Measurements from ENCODE around the gene ABCC2.
A peak's percentile ranks its signal among the peaks of the same experiment; 100 is the strongest.
"Not testable (repeated sequence)": the region's sequence is repeated elsewhere in the genome, so short reads cannot be mapped to it uniquely, and the experiment has no call there.

The ABCC2 gene

DNA sequence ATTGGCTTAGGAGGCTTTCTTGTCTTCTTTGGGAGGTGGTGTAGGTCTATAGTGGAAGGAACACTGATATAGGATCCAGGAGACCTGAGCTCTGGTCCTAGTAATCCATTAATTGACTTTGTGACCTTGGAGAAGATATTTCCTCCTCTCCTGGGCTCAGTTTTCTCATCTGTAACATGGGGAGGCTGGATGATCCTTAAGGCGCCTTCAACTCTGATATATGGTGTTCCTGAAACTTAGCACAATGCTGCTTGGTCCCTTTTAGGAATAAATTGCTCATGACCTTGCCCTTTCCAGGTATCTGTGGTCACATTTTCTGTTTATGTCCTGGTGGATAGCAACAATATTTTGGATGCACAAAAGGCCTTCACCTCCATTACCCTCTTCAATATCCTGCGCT, 25.3 kb downstream of the ABCC2 start:
- DNase-seq (ENCODE audit: low read depth, low spot score): no peak

DNA sequence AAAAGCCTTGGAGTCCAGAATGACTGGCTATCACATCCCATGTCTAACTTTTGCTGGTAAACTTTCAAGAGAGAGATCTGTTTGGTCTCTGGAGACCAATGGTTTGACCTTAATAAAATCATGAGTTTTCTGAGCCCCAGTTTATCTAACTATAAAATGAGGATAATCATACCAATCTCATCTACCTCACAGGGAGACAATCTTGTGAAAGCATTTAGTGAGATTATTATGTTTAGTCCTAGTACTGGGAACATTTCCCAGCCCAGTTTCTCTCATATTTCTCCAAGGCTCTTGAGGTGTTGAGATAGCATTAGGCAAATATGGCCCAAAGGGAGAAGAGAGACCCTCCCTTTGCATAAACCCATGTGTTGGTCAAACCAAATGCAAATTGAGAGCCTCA, 25.8 kb downstream of the ABCC2 start:
- DNase-seq (ENCODE audit: low read depth, low spot score): no peak

DNA sequence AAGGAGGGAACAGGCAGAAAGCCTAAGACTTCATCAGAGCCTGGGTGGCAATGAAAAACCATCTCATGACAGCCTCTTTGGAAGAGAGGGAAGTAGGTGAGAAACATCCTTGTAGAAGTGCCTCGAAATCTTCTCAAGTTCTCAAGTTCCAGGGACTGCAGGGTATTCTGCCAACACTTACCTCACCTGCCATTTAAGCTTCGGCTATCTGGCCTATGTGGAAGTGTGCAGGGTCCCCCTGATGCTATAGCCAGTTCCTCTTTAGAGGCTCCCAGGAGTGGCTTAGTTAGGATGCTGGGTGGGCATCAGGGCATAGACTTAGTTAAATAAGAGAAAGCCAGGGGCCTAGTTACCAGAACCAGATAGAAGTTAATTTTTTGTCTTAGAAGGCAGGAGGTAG, 27.0 kb downstream of the ABCC2 start:
- no peak for DNase-seq (ENCODE audit: low read depth, low spot score)

DNA sequence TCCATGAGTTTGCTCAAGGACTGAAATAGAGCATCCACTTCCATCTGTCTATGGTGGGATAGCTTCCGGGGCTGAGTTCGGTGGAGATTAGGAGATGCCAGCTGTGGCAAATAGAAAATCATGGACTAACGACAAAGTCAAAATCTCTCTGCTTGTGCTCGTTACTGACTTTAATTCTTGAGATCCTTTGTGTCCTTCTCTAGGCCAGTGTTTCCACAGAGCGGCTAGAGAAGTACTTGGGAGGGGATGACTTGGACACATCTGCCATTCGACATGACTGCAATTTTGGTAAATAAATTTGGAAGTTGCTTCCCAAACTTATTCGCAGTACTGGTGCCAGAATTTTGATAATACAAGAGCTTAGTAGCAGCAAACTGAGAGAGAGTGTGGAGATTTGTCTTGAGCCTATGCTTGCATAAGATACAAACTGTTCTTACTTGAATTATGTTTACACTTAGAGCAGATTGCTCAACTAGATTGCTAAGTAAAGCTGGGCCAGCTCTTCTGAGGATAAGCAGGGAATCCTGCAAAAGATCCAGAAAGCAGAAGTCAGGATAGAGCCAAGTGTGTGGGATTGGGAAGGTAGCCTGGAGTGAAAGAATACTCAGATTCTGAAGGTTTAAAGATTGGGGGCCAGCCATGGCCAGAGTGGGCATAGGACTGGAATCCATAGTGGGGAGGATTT, 27.6 kb downstream of the ABCC2 start:
- no peak for DNase-seq (ENCODE audit: low read depth, low spot score)

DNA sequence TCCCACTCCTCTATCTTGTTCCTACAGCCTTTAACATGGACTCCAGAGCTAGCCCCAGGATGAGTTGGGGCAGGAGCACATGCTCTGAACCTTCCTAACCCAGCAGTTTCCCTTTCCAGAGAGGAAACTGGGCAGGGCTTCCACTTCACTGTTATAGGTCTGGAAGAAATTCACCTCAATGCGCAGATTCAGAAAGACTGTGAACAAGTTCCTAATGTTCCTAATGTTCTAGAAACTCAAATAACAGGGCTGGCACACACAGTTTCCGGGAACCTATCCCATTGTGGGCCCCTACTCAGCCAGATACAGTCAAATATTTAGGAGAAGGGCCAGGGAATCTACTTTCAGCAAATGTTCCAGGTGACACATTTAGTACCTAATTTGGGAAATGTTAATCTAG, 29.7 kb downstream of the ABCC2 start:
- DNase-seq (ENCODE audit: low read depth, low spot score): no peak

DNA sequence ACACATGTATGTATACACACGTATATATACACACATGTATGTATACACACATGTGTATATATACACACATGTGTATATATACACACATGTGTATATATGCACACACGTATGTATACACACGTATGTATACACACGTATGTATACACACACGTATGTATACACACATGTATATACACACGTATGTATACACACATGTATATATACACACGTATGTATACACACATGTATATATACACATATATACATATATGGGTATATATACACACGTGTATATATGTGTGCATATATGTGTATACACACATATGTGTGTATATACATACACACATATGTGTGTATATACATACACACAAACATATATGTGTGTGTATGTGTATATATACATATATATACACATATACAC, 31.7 kb downstream of the ABCC2 start:
- no peak for DNase-seq (ENCODE audit: low read depth, low spot score)

DNA sequence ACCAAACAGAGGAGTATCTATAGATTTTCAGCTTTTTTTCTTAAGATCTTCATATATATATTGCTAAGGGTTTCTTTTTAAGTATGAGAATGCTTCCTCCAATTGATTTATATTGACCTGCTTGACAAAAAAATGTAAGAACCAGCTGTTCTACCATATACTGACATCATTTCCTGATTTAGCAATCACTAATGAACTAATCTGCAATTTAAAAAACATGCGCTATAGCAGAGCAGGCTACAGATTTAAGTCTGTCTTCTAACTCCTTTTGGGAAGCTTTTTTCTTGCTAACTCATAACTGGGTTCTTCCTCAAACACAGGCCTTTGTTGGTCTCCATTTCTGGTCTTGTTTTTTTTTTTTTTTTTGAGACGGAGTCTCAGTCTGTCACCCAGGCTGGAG, 33.2 kb downstream of the ABCC2 start:
- no peak for DNase-seq (ENCODE audit: low read depth, low spot score)

DNA sequence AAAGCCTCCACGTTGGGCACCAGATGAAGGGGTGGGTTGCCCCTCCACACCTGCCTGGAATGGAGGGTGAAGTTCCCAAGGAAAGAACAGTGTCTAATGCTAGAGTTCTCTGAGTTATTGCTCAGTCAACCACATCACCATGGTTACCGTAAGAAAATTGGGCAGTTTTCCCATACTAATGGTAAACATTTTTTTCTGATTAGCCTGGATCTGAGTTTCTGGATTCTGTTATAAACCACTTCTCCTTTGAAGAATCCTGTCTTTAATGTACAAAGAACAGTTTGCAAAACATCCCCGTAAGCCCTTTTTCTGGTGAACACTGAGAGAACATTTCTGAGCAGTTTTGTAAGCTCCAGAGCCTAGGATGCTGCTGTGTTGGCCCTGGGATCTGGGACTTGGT, 45.5 kb downstream of the ABCC2 start:
- DNase-seq (ENCODE audit: low read depth, low spot score): no peak

DNA sequence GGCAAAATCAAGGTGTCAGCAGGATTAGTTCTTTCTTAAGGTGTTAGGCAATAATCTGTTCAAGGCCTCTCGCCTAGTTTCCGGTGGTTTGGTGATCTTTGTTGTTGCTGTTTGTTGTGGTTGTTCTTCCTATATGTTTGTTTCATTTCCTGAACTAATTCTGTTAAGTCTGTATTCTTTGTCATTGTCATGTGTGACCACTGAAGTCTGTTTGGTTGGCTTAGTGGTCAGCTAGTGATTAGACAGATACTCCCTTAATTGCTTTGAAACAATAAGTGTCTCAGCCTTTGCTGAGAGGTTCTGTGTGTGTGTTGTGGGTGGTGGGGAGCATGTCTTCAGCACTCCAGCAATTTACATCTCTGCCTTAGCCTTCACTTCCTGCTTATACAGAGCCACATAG, 46.0 kb downstream of the ABCC2 start:
- DNase-seq (ENCODE audit: low read depth, low spot score): no peak

DNA sequence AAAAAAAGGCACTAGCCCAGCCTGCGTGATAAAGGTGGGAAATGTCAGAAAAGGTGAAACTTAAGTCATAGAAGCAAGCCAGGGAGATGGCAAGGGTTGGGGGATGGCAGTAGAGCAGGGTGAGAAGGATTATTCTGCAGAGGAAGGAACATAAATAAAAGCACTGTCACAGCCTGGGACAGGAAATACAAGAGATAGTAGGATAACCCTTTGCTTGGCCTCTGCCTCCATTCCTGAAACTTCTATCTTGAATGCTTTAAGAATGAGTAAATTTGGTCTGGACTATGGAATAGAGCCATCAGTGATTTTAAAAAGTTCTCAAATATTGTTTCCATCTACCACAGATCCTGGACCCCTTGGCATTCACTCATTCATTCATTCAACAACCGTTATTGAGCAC, 50.0 kb downstream of the ABCC2 start:
- DNase-seq (ENCODE audit: low read depth, low spot score): no peak

DNA sequence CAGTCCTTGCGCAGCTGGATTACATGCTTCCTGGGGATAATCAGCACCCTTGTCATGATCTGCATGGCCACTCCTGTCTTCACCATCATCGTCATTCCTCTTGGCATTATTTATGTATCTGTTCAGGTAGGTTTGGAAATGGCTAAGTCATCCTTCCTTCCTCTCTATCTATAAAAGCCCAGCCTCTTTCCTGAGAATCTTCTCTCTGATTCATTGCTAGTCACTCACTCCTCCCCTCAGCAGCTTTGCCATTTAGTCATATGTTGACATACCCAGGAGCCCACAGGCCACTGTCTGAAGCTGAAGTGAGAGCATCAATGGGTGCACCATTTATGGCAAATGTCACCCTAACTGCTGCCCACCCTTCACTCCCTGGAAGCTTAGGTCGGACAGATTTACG, 52.0 kb downstream of the ABCC2 start:
- DNase-seq (ENCODE audit: low read depth, low spot score): no peak

DNA sequence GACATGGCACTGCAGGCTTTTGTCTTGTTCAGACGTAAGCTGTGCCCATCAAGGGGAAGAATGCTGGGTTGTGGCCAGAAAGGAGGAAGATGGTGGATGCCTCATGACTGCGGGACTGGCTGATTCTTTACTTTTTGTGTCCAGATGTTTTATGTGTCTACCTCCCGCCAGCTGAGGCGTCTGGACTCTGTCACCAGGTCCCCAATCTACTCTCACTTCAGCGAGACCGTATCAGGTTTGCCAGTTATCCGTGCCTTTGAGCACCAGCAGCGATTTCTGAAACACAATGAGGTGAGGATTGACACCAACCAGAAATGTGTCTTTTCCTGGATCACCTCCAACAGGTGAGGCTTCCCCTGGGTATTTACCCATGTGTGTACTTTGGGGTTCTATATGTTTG, 53.5 kb downstream of the ABCC2 start:
- no peak for DNase-seq (ENCODE audit: low read depth, low spot score)

DNA sequence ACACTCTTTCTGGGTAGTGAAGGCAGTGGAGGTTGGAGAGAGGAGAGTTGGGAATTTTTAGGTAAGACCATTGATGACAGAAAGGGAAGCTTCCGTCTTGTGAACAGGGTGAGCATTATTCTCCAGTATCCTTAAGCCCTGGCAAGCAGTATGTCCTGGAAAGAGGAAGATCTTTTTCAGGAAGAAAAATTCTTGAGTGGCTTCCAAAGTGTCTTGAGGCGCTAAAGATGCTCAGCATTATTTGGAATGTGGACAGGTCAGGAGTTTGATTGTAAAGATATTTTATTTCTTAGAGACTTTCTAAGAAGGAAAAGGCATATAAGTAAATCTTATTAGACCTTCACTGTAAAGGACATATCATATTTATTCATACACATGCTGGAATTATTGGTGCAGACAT, 54.3 kb downstream of the ABCC2 start:
- no peak for DNase-seq (ENCODE audit: low read depth, low spot score)

DNA sequence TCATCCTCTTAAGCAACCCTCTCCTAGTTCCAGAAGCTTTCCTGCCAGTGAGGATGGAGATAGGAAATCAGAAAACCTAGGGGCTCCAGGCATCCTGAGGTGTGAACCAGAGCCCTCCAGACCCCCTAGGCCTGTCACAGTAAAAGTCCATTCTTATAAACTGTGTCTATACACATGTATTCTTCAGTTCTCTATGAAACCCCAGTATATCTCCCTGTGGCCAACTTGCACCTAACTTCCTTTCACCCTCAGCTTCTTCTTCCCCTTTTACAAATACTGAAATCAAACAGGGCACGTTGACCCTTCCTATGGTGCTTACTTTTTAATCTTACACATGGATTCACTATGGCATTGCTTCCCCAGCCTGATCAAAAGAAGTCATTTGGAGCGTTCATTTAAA, 58.4 kb downstream of the ABCC2 start:
- DNase-seq (ENCODE audit: low read depth, low spot score): not testable (repeated sequence)

DNA sequence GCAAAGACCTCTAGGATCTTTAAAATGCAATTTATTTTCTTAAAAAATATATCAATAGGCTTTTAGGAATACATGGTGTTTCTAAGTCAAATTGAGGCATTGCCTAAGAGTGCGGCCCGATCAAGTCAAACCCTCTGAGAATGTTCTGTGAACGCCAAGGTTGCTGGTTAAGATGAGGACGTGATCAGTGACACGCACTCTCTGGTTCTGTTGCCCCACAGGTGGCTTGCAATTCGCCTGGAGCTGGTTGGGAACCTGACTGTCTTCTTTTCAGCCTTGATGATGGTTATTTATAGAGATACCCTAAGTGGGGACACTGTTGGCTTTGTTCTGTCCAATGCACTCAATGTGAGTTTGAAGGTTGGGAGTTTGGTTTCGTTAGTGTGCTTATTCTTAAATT, 59.3 kb downstream of the ABCC2 start:
- DNase-seq (ENCODE audit: low read depth, low spot score): no peak

DNA sequence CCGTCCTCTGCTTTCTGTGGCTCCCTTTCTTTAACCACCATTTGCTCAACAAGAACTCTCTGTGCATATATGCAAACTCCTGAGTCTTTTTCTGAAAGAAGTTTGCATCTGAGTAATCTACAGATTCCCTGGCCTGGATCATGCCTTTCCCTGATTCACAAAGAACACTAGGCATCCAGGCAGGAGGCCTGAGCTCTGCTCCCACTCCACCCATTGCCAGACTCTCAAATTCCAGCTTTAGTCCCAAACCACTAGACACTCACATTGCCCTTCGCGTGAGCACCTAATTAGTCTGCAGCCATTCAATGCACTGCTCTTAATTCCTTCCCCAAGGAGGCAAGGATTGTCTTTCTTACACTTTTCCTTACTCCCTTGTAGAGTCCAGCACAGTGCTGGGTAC, 60.9 kb downstream of the ABCC2 start:
- DNase-seq (ENCODE audit: low read depth, low spot score): no peak

DNA sequence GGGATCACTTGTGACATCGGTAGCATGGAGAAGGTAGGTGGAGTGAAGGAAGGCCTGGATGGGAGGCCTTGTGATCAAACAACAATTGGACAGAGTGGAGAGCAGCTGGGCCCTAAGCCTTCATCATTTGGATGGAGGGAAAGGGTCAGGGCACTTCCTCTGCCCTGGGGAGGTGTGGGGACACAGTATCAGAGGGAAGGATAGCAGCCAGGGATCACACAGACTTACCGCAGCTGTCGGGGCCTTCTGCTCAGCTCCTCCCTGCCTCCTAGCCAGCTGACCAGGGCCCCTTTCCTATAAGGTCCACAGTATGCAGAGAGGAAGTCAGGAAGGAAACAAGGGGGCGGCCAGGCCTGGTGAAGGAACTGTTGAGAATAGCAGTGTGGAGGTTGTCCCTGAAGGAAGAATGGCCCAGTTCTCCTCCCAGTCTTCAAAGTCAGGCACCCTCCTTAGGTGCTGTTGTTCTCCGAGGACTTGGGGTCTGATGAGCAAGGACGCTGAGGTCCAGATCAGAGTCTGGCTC, 62.1 kb downstream of the ABCC2 start:
- DNase-seq (ENCODE audit: low read depth, low spot score): no peak

DNA sequence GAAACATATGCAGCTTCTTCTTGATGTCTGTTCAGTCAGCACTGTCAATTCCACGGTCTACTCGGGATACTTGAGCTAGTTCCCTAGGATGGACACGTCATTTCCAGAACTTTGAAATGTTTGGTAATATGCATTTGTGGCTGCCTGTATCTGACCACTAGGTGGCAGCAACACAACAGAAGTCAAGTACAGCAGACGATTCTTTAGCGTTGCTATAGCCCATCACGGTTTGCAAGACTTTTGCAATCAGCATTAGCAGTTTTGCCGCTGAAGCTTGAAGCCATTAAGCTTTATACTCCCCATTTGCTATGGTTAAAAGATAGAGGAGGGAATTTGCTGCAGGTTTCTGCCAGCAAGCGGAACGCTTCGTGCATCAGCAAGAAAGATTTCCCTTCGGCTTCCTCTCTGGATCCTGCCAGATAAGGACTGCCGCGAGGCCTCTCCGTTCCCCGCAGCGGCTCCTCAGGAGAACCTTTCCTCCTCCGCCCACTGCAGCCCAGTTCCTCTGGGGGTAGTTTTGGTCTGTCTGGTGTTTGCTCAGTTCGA, 63.5 kb downstream of the ABCC2 start:
- peak; percentile 83 for DNase-seq (ENCODE audit: low read depth, low spot score)

DNA sequence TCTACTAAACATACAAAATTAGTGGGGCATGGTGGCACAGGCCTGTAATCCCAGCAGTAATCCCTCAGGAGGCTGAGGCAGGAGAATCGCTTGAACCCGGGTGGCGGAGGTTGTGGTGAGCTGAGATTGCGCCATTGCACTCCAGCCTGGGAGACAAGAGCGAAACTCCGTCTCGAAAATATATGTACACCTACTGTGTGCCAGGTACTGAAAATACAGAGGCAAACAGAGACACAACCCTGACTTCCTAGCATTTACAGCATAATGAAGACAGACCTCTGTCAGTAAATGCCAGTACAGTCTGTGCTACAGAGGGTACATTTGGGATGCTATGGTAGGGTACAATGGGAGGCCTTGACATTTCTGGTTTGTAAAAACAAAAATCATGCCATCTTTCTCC, 66.6 kb downstream of the ABCC2 start:
- DNase-seq (ENCODE audit: low read depth, low spot score): no peak

DNA sequence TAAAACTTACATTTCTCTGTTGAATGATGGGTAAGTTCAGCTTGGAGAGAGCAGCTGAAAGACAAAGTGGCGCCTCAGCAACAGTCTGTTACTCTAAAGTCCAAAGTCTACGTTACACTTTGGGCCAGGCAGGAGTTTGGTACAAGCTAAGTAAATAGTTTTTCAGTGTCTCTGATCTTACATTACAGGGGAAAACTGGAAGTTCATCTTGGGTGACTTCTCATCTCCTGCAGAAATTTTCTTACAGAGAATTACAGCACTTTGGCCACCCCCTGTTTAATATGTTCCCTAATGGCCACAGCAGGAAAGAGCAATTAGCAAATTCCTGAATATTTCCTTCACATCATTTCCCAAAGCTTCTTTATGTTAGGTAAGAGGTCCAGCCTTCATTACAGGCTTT, 67.1 kb downstream of the ABCC2 start:
- DNase-seq (ENCODE audit: low read depth, low spot score): no peak

DNA sequence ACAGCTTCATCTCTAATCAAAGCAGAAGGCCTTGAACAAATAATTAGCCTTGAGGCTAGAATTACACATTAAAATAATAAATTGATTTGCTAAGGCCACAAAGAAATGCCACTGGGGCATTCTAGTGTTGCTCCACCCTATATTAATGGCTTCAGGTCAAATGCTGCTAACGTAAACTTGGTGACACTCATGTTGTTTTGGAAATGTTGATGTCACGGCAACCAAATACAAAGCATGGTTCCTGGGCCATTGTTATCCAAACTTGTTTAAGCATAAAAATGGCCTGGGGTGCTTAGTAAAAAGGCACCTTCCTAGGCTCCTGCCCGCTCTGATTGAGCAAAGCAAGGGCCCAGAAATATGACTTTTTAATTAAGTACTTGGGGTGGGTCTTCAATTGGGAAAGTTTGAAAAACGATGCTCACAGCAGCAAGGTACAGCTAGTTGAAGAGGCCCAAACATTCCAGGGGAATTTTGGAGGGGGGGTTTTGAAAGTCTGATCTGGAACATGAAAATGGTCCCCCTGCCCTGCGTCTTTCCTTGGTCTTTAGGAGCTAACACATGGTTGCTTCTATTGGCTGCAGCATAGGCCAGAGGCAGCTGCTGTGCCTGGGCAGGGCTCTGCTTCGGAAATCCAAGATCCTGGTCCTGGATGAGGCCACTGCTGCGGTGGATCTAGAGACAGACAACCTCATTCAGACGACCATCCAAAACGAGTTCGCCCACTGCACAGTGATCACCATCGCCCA, 67.8 kb downstream of the ABCC2 start:
- DNase-seq (ENCODE audit: low read depth, low spot score): peak; percentile 76

DNA sequence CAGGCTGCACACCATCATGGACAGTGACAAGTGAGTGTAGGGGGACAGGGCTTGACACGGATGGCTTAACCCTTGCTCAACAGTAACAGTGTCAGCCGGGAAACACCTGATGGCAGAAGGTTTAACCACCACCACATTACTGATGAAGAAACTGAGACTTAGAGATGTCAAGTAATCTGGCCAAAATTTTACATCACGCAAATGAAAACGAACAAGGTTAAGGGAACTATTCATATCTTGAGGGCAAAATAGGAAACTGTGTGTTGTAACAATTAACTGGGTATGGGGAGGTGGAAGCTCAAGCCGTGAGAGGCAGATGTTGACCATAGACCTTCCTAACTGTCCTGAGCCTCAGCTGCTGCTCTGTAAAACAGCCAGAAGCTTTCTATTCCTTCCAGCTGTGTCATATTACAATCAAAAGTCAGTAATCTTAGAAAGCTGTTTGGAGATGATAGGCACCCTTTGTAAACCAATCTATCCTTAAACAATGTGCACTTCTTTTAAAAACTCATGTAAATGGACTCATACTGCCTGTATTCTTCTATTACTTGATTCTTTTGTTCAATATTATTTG, 68.4 kb downstream of the ABCC2 start:
- no peak for DNase-seq (ENCODE audit: low read depth, low spot score)

DNA sequence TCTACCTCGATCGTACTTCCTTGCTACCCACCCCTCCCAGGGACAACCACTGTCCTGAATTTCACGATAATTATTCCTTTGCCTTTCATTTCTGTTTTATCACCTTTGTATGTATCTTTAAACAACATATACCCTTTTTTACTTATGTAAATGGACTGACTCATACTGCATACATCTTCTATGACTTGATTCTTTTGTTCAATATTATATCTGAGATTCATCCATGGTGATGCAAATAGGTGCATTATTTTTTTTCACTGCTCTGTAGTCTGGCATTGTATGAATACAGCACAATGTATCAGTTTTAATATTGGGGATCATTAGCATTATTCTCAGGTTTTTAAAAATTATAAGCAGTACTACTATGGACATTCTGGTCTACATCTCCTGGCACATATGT, 69.4 kb downstream of the ABCC2 start:
- no peak for DNase-seq (ENCODE audit: low read depth, low spot score)
